GM21737 (cell line): Measurements from ENCODE around the gene WNT11.

Experiments
- ATAC-seq: cut with Tn5 transposase; IDR thresholded peaks from one replicate; pipeline ENCODE4 v1.9.1; 2021; ENCODE audit warnings: mild to moderate bottlenecking, moderate library complexity; ENCODE audit not compliant: unreplicated experiment

The WNT11 gene

DNA sequence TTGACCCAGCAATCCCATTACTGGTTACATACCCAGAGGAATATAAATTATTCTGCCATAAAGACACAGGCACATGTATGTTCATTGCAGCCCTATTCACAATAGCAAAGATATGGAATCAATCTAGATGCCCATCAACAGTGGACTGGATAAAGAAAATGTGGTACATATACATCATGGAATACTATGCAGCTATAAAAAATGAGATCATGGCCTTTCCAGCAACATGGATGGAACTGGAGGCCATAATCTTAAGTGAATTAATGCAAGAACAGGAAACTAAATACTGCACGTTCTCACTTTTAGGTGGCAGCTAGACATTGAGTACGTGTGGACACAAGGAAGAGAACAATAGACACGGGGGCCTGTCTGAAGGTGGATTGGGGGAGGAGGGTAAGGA lies 15.1 kb upstream of the WNT11 start:
- ATAC-seq = no peak

DNA sequence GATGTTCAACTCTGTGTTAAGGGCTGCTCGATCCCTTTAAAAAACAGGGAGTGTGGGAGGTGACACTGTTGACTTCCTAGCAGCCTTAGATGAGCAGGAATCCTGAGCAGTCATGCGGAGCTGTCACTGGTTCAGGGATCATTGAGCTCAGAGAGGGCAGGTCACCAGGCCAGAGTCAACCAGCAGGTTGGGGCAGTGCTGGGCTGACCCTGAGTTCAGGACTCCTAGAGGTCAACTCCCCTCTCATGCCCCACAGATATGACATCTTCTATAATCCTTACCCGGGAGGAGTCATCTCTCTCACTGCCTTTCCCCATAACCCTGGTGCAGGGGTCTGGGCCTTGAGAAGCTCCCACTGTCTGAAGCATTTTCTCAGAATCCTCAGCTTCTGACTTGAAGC lies 12.9 kb upstream of the WNT11 start:
- ATAC-seq = no peak

DNA sequence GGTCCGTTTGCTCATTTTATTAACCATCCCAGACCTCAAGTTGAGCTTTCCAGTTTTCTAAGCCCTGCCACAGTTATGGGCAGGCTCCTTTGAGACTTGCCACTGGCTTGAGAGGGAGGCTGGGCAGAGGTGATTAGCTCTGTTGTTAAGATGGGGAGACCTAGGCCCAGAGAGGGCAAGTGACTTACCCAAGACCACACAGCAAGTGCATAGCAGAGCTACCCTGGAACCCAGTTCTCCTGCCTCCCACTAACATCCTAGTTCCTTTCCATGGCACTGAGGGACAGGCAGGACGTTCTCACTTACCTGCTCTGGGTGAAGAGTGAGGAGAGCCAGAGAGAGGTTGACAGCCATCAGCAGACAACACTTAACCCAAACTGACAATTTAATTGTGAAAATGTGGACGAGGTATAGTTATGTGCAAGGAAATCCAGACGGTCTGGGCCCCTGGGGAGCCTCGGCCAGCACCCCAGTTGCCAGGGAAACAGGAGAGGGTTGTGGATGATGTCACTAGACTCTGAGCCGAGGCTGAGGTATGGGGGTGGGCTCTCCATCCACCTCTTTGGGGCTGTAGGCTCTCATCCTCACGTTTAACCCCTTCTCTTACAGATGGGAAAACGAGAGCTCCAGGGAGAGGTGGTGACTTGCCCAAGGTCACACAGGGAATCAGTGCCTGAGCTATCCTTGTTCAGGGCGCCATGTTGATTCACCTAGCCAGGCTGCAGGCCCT lies 12.3 kb upstream of the WNT11 start:
- no peak for ATAC-seq

DNA sequence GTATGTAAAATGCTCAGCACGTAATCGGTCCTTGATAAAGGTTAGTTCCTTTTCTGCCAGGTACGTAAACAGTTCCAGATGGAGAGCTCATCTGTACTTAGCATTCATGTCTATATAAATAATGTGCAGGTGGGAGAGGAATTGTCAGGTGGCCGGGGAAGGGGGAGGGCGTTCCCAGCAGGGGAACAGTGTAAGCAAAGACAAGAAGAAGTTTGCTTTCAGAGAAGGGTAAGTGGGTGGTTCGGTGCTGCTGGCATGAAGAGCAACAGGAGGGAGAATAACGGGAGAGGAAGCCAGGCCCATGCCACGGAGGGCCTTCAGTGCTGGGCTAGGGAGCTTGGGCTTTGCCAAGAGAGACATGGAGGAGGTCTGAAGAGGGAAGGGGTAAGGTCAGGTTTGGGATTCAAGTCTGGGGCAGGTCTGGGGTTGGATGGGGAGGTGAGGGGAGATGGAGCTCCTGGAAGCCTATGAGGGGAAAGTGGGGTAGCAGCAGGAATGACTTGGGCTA lies 11.4 kb upstream of the WNT11 start:
- ATAC-seq = no peak

DNA sequence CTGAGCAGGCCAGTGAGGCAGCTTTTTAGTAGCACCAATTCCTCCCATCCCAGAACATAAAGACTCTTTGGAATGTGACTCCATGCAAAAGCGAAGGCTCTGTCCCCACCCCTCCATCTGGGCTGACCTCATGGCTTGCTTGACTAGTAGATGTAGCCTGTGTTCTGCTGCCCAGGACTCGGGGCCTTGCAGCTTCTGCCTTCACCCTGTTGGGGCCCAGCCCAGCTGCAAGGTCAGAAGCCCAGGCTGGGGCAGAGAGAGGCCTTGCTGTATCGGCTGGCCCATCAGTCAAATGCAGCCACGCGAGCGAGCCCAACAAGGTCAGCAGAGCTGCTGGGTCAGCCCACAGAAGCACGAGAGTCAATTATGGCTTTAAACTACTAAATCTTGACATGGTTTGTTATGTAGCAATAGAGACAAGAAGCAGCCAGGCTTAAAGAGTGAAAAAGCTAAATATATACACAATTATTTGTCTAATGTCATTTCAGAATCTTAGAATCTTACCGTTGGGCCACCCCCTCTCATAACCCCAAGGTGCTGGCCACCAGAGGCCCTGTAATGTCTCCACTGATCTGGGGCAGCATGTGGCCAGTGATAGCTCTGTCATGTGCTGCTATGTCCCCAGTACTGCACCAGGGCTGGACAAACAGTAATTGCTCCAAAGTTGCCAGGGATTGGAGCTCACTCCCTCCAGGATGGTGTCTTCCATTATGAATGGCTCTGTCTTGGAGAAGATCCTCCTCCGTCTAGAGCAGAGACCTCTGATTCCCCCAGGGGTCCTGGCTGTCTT lies 10.4 kb upstream of the WNT11 start:
- no peak for ATAC-seq

DNA sequence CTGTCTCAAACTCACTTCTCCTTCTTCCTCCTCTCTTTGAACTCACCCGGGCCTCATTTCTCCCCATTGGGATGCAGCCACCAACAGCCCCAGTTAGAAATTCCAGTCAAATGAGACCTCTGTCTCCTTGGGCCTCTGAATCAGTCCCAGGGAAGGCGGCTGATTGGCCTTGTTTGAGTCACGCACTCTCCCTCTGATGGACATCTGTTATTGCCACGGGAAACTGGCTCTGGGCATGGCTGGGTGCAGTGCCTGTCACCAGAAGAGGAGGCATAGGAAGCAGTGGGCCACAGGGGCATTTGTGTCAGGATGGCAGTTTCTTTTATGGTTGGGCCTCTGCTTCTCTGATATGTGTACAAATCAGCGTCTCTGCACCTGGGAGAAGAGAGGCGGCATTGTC lies 9.6 kb upstream of the WNT11 start:
- ATAC-seq = no peak

DNA sequence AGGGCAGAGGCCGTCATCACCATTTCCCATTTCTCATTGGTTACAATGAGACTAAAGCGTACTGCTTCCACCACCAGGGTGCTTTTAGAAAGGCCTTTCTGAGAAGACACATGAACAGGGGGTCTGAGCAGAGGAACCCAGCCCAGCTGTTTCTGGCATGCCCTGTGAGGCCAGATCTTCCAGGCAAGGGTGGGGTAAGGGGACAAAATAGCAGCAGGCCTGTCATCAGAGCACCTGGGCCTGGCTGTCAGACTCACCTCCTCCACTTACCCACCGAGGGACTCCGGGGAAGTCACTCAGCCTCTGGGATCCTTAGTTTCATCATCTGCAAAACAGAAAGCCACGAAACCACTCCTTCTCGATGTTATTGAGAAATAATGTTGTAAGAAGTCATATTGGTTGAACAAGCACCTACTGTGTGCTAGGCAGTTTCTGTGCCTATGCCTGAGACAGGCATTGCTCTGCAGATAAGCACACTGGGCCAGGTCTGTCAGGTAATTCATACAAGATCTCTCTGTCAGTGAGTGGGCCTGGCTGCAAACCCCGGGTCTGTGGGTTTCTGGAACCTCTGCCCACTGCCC lies 8.8 kb upstream of the WNT11 start:
- no peak for ATAC-seq

DNA sequence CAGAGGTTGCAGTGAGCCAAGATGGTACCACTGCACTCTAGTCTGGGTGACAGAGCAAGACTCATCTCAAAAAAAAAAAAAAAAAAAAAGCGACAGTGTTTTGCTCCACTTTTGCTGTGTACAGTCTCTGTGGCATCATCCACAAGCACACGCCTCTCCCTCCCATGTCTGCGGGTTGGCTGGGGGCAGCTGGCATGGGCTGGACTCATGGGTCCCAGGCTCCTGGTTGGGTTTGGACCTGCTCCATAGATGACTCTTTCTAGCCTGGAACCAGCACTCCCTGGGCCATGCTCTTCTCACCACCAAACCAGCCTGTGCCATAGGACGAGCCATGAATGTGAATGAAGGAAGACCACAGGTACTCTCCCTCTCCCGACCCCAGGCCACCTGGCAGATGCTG lies 7.9 kb upstream of the WNT11 start:
- ATAC-seq = no peak

DNA sequence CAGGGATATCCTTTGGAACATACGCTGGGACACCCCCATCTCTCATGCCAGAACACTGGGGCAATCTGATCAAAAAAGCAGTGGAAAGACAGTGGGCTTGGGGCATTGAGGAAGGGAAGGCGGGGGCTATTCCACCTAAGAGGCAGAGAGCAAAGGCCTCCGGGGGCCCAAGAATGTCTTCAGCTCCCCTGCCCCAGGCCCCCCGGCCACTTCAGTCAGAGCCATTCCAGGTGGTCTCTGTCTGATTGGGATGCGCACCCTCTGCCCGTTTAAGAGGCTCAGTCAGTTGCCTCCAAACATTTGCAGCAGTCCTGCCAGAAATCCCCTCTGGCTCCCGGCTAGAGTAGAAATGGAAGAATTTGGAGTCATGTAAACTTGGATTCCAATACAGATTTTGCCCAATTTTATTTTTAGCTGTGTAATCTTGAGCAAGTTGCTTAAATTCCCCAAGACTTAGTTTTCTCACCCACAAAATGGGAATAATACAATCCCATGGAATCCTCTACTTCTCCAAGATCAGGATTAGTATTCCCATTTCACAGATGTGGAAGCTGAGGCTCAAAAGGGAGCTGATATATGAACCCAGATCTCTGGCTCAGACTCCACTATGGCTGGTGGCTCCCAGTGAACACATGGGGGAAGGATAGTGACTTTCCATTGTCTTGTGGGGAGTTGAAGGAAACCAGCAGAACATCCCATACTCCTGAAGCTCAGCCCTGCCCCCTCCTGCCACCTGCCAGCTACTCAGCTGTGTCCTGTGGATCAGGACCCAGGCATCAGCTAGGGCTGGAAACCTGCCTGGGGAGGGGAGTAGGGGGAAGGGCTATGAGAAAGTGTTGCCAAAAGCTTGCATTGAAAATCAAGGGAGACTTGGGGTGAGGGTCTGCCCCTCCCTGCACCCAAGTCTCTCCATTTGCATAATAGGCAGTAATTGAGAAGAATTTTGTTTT lies 6.1 kb upstream of the WNT11 start:
- no peak for ATAC-seq

DNA sequence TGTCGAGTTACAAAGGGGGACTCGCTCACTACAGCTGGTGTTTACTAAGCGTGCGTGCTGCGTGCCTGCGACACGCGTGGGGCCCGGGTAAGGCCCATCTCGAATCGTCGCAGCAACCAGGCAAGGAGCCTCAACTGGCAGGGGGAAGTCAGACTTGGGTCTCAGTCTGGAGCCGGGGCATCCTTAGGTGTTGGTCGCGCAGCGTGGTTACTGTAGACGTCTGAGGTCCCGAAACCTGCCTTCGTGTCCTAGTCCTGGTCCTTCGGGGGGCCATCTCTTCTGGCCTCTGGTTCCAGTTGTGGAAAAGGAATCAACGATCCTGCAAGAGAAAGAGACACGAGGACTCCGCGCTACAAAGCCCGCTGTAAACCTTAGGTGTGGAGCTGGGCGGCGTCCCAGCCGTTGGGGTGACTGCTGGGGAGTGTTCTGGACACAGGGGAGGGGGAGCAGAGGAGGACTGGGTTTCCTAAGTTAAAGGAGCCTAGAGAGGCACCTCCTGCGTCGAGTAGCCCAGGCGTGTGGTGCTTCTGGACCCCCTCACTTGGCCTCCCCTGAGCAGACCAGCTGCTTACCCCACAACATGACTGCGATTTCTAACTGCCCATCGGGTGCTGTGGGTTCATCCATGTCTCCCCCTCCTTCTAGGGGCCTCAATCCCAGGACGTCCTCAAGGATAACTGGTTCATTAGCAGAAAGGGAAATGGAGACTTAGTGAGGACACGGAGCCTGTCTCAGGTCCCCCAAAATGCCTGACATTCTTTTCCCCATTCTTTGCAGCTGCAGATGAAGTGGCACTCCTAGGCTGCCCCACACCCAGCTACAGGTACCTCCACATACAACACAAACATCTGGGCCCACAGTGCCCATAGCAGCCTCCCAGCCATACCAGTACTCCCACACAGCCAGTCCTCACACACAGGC lies 4.9 kb upstream of the WNT11 start:
- no peak for ATAC-seq

DNA sequence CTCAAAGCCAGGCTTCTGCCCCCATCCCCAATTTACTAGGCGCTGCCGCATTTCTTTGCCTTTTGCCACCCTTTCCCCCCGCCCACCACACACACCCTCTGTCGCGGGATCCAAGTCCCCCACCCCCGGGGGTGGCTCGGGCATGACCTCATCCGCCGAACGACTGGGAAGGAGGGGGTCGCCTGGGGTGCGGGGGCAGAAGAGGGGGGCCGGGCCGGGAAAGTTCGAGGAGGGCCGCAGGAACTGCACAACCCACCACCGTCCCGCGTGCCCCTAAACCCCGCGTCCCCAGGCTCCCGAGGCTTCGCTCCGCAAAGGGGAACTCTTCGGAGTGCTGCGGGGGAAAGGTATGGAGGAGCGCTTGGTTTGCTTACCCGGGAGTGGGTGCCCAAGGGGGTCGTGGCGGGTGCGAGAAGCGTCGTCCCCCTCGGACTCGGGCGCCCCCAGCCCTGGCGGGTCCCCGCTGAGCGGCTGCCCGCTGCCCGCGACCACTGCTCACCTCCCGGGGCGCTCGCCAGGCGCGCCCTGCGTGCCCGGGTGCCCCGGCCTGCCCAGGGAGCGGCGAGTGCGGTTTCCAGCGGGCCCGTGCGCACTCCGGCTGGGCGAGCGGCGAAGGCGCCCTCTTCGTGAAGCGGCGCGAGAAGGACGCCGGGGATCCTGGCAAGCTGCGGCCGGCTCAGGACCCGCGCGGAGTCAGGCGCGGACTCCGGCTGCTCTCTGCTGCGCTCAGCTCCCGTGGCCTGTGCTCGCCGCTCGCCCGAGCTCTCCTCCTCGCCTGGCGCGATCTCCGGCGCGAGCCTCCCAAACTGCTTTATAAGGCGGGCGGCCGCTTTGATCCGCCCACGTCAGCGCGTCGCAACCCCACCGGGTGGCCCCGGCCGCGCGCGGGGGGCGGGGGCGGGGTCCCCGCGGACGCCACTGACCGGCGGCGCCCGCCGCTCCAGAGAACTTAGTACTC lies 4.0 kb upstream of the WNT11 start:
- no peak for ATAC-seq

DNA sequence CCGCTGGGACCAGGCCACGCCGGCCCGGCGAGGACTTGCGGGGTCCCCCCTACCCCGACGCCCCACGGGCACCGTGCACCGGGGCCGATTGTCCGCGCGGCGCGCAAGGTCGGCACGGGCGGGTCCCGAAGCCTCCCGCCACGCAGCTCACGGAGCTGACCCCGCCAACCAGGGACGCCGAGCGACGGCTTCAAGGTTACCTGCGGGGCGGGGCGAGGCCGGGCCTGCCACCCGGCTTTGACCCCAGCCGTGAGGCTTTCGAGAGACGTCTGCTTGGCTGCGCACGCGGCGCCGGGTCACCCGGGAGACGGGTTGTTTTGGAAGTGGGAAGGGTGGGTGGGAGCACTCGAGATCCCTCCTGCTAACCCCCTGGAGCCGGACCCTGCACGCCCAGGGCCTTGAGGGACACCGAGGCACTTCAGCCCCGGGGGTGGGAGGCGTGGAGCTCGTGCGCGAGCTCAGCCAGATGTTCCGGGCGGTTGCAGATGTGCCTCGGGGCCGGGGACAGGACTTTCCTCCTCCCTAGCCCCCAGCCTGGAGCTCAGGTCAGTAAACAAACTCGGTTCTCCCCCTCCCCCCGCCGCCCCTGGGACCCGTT lies 3.2 kb upstream of the WNT11 start:
- ATAC-seq = no peak

DNA sequence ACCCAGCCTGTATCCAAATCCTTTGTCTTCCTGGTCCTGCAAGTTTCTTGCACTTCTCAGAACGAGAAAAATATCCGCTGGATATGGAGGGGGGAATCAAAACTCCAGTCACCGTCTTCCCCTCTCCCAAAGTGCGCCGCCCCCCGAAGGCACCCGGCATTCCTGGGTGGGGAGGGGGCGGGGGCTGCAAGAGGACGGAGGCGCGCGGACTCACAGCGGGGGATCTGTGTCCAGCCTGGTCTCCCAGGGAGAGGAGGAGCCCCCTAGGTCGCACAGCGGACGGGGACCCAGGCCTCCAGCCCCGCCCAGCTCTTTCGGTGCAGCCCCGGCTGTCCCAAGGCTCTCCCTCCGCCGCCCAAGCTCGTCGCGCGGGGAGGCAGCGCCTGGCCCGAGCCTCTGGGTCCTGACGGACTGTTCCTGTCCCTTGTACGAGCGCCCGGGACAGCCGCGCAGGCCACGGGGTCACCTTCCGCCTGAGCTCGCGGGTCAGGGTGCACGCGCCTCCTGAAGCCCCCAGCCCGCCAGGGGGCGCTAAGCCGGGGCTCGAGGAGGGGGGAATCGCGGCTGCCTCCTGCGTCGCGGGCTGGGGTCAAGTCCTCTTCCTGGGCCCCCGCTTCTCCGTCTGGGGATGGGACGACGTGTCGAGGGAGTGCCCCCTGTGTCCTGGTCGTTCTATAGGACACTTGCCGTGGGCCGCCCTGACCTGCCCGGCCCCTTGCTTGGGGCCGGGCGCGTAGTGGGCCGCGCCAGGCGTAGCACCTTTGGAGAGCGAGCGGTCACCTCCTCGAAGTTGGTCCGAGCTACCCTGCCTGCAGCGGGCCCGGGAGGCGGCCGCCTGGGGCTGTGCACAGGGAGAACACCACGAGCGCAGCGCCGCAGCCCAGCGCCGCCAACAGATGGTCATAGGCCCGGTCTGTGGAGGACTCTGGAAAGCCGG lies 2.4 kb upstream of the WNT11 start:
- ATAC-seq = no peak

DNA sequence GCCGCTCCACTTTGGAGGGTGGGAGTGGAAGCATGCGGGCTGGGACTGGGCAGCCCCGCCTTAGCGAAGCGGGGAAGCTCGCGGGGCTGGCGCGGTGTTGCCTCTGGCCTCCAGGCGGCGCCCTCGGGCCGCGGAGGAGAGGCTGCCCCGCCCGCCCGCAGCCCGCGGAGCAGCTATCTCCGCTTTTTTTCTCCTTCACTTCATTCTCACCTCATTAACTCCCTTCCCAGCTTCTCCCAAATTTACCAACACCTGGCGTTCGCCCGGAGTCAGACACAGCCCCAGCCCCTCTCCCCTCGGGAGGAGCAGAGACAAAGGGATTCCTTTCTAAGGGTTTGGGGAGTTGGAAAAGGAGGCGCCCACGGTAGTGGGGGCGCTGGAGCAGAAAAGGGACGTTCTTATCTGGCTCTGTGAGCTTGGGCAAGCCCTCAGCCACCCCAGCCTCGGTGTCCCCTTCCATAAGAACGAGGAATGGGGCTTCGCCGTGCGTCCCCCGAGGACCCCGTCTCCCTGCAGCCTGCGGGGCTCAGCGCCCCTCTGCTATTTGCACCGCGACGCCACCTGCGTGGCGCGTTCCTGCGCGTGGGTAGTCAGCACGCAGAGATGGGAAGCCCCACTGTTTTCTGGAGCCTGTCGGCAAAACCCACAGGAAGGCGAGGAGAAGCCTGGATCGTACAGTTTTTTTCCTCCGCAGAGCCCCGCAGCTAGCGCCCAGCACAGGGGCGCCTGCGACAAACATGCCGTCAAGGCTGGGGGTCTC lies 1.5 kb upstream of the WNT11 start:
- no peak for ATAC-seq

DNA sequence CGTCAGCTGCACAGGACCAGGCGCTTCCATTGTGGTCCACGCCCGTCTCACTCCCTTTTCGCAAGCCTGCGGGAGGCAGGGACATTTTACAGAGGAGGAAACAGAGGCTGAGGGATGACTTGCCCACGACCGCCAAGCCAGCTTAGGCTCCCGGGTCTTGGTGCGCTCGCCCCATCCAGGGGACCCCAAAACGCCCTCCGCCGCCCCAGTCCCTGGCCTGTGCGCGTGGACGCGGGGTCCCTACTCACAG lies 300 bp downstream of the WNT11 start:
- ATAC-seq = no peak

DNA sequence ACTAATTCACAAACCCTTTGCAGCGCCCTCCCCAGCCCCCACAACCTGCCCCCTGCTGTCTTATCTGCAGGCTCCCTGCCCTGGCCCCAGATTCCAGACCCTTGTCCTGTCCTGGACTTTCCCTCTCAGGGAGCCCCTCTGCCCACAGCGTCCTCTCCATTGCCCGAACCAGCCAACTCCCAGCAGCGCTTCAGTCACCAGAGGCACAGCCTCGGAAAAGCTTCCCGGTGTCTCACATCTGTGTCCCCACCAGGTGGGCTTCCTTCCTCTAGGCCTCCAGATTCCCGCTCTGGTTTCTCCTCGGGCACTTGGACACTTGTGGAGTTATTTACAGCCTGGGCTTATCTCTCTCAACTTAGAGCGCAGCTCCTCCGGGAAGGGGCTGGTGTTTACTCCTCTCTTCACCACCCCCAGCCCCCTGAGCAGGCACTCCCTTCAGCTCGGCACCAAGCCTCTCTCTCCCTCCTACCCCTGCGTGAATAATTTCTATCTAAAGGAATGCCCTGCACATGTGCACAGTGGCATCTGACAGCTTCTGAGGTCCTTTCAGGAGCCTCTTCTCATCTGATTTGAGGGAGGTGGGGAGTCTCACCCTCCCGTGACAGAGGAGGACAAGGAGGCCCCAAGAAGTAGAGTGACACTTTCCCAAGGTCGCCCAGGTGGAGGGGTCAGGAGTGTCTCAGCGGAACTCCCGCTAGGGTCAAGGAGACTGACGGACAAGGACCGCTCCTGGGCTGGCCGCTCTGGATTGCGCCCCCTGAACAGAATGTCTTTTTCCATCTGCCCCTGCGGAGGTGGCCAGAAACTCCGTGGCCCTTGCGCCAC lies 838 bp downstream of the WNT11 start:
- no peak for ATAC-seq
